Measurements from ENCODE around the gene ADCY10.

The ADCY10 gene

DNA sequence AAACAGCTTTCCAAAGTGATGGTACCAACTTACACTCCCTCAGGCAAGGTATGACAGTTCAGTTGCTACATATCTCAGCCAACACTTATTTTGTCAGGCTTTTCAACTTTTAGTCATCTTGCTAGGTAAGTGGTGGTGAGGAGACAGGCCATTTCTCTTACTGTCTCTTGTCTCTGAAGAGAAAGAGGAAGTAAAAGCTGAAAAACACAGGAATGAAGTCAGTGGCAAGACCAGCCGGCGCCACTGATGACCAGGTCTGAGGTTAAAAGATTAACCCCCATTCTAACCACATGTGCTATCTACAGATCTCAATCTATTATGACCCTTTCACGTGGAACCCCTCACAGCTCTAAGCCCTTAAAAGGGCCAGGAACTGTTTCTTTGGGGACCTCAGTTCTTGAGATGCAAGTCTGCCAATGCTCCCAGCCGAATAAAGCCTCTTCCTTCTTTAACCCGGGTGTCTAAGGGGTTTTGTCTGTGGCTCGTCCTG lies 4.2 kb downstream of the ADCY10 start:
- TF ChIP-seq, protein P1, sequence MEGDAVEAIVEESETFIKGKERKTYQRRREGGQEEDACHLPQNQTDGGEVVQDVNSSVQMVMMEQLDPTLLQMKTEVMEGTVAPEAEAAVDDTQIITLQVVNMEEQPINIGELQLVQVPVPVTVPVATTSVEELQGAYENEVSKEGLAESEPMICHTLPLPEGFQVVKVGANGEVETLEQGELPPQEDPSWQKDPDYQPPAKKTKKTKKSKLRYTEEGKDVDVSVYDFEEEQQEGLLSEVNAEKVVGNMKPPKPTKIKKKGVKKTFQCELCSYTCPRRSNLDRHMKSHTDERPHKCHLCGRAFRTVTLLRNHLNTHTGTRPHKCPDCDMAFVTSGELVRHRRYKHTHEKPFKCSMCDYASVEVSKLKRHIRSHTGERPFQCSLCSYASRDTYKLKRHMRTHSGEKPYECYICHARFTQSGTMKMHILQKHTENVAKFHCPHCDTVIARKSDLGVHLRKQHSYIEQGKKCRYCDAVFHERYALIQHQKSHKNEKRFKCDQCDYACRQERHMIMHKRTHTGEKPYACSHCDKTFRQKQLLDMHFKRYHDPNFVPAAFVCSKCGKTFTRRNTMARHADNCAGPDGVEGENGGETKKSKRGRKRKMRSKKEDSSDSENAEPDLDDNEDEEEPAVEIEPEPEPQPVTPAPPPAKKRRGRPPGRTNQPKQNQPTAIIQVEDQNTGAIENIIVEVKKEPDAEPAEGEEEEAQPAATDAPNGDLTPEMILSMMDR (IDR thresholded peaks at IDR 0.05; ENCODE audit: low read depth, low read length): no peak
- TF ChIP-seq EZH2phosphoT487 (IDR thresholded peaks at IDR 0.05; ENCODE audit: low read depth): no peak
- H3K27ac ChIP-seq (ENCODE audit: low read length): no peak overlapping the region
- no peaks in the 10 kb centered on the region for H3K79me2 ChIP-seq (ENCODE audit: low read length)
- no peak overlapping the region for H3K9ac ChIP-seq (ENCODE audit: low read length)
- H3K36me3 ChIP-seq (replicated peaks; ENCODE audit: low read depth, low read length): peaks cover 5% of the 10 kb centered on the region
- H4K20me1 ChIP-seq (ENCODE audit: insufficient read depth, low read length): no peaks in the 10 kb centered on the region
- H3K4me2 ChIP-seq (ENCODE audit: low read length): 0 out of 2 replicates have a peak overlapping the region, but pooled peaks have one; percentile 1
- H3K9me3 ChIP-seq (ENCODE audit: insufficient read depth, low read length): 0 out of 2 replicates have a peak, but pooled peaks cover 5% of the 10 kb centered on the region
- no peaks in the 10 kb centered on the region for H3K27me3 ChIP-seq (ENCODE audit: low read depth, low read length)
- no peak overlapping the region for H3K4me3 ChIP-seq (ENCODE audit: low read length)
- peaks cover 15% of the 10 kb centered on the region for H3K4me1 ChIP-seq (ENCODE audit: low read length)
- H2AFZ ChIP-seq (ENCODE audit: low read depth, low read length): no peak overlapping the region

DNA sequence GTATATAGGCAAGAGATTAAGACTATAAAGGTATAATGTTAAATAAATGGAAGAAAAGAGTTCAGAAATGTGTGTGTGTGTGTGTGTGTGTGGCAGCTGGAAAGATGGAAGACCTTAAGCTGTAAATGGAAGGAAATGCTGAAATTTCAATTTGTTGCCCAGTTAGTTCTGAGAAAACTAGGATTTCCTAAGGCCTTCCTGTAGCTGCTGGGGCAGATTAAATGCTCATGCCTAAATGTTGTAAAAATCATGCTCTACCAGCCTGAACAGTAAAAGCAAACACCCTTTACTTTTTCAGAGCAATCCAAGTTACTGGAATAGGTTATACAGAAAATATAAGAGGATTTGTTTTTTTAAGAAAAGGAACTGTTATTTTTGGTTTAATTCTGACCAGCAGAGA lies 8.3 kb downstream of the ADCY10 start:
- no peak overlapping the region for H3K27ac ChIP-seq (ENCODE audit: low read length)
- no peak overlapping the region for H3K9ac ChIP-seq (ENCODE audit: low read length)
- H3K4me2 ChIP-seq (ENCODE audit: low read length): no peak overlapping the region
- no peaks in the 10 kb centered on the region for H4K20me1 ChIP-seq (ENCODE audit: insufficient read depth, low read length)
- H3K9me3 ChIP-seq (ENCODE audit: insufficient read depth, low read length): 0 out of 2 replicates have a peak, but pooled peaks cover 5% of the 10 kb centered on the region
- H3K36me3 ChIP-seq (replicated peaks; ENCODE audit: low read depth, low read length): peaks cover 5% of the 10 kb centered on the region
- H3K79me2 ChIP-seq (ENCODE audit: low read length): no peaks in the 10 kb centered on the region
- peaks cover 15% of the 10 kb centered on the region for H3K4me1 ChIP-seq (ENCODE audit: low read length)
- no peak for TF ChIP-seq EZH2phosphoT487 (IDR thresholded peaks at IDR 0.05; ENCODE audit: low read depth)
- TF ChIP-seq, protein P1 (IDR thresholded peaks at IDR 0.05; ENCODE audit: low read depth, low read length): no peak
- H3K4me3 ChIP-seq (ENCODE audit: low read length): no peak overlapping the region
- no peaks in the 10 kb centered on the region for H3K27me3 ChIP-seq (ENCODE audit: low read depth, low read length)
- H2AFZ ChIP-seq (ENCODE audit: low read depth, low read length): no peak overlapping the region

DNA sequence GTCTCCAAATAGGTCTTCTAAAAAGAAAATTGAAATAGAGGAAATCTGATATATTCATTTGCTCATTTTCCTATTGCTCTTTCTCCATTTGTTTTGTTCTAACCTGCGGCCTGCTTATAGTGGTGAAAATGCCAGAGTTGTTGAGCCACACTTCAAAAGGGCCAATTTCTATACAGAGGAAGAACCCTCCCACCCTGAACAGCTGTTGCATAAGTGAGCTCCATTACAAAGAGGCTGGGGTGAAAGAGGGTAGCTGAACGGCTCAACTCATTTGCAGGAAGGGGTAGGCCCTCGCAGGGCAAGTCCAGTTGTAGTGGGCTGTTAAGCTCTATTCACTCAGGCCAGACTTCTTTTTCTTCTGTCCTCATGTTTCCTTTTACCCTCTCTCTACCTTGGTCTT lies 8.8 kb downstream of the ADCY10 start:
- no peak overlapping the region for H3K4me2 ChIP-seq (ENCODE audit: low read length)
- H3K9me3 ChIP-seq (ENCODE audit: insufficient read depth, low read length): 0 out of 2 replicates have a peak, but pooled peaks cover 5% of the 10 kb centered on the region
- no peaks in the 10 kb centered on the region for H3K79me2 ChIP-seq (ENCODE audit: low read length)
- H3K4me1 ChIP-seq (ENCODE audit: low read length): peaks cover 15% of the 10 kb centered on the region
- H3K27me3 ChIP-seq (ENCODE audit: low read depth, low read length): no peaks in the 10 kb centered on the region
- TF ChIP-seq, protein P1 (IDR thresholded peaks at IDR 0.05; ENCODE audit: low read depth, low read length): no peak
- no peak for TF ChIP-seq EZH2phosphoT487 (IDR thresholded peaks at IDR 0.05; ENCODE audit: low read depth)
- H4K20me1 ChIP-seq (ENCODE audit: insufficient read depth, low read length): no peaks in the 10 kb centered on the region
- no peak overlapping the region for H2AFZ ChIP-seq (ENCODE audit: low read depth, low read length)
- H3K9ac ChIP-seq (ENCODE audit: low read length): no peak overlapping the region
- no peak overlapping the region for H3K4me3 ChIP-seq (ENCODE audit: low read length)
- H3K36me3 ChIP-seq (replicated peaks; ENCODE audit: low read depth, low read length): peaks cover 3% of the 10 kb centered on the region
- H3K27ac ChIP-seq (ENCODE audit: low read length): no peak overlapping the region

DNA sequence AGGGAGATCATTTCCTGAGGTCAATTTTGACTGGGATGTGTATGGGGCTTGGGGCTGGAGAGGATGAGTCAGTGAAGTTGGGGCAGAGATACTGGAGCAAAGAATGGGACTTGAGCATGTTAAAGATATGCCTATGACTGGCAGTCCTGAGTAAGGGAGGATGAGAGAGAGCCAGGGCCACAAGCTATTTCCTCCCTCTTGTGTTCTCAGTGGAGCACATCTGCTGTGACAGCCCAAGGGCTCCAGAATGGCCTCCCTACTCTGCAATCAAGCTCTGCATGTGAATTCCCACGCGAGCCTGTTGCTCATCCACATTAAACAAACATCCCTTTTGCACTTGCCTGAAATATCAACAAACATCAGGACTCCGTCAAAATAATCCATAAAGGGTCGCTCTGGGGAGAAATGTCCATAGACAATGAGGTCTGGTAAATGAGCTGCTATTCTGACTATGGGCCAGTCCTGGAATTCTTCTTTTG lies 9.2 kb downstream of the ADCY10 start:
- Histone ChIP-seq H3K4me1 (ENCODE audit: low read length) (peaks cover 13% of the 10 kb centered on the region), H3K9ac (ENCODE audit: low read length) (no peak overlapping the region), H2AFZ (ENCODE audit: low read depth, low read length) (no peak overlapping the region), H3K36me3 (replicated peaks; ENCODE audit: low read depth, low read length) (no peaks in the 10 kb centered on the region), H3K9me3 (ENCODE audit: insufficient read depth, low read length) (no peaks in the 10 kb centered on the region), H4K20me1 (ENCODE audit: insufficient read depth, low read length) (no peaks in the 10 kb centered on the region), H3K4me3 (ENCODE audit: low read length) (no peak overlapping the region), H3K79me2 (ENCODE audit: low read length) (no peaks in the 10 kb centered on the region), H3K27ac (ENCODE audit: low read length) (no peak overlapping the region), H3K4me2 (ENCODE audit: low read length) (no peak overlapping the region), H3K27me3 (ENCODE audit: low read depth, low read length) (no peaks in the 10 kb centered on the region)
- TF ChIP-seq, protein P1 (IDR thresholded peaks at IDR 0.05; ENCODE audit: low read depth, low read length): no peak
- TF ChIP-seq EZH2phosphoT487 (IDR thresholded peaks at IDR 0.05; ENCODE audit: low read depth): no peak

All from OCI-LY3 (cell line).